ENCODE results near the gene FAR2. TPM values are rescaled to one million over a fixed set of nuclear protein-coding genes. Genes with fewer than 3 reads are reported as not detected.
"Not testable (repeated sequence)": the region's sequence is repeated elsewhere in the genome, so short reads cannot be mapped to it uniquely, and the experiment has no call there.

FAR2 gene
- total RNA-seq, 1 donor from 2014 or later: 12.5 TPM

DNA sequence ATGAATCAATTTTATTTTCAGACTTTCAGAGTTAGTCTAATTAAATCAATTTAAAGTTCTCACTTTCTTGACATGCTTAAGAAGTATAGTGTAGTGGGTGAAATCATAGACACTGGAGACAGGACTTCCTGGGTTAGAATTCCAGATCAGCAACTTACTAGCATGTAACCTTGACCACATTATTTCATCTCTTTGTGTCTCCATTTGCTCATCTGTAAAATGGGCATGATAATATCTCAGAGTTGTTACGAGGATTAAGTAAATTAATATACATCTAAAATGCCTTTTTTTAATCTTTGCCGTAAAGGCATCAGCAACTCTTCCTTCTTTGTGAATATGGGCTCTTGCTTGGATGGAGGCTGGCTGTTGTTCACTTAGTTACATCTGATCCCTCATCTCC lies 233.2 kb downstream of the FAR2 start:
- peaks cover 0 to 3% (median 0%) of the 10 kb centered on the region in 3 donors for H3K36me3 ChIP-seq (ENCODE audit: control insufficient read depth in 3 of 3, insufficient read depth in 3 of 3, low read length in 3 of 3)
- no peak overlapping the region for H3K9ac ChIP-seq (ENCODE audit: low read depth in 1 of 3, low read length in 3 of 3)
- H3K27me3 ChIP-seq (ENCODE audit: control insufficient read depth in 3 of 3, insufficient read depth in 3 of 3, low read length in 3 of 3): no peaks in the 10 kb centered on the region
- H3K27ac ChIP-seq (ENCODE audit: low read depth, low read length): no peak overlapping the region
- peaks cover 0 to 8% (median 6%) of the 10 kb centered on the region in 3 donors for H3K4me1 ChIP-seq (ENCODE audit: control insufficient read depth in 3 of 3, insufficient read depth in 3 of 3, low read length in 3 of 3)
- H3K9me3 ChIP-seq (ENCODE audit: control insufficient read depth in 3 of 3, low read length in 3 of 3): no peaks in the 10 kb centered on the region
- H3K4me3 ChIP-seq (ENCODE audit: low read length in 3 of 3): no peak overlapping the region

GRCh38 chr12:29385194-29385593 lies 236.1 kb downstream of the FAR2 start:
- not testable (repeated sequence) for H3K9ac ChIP-seq (ENCODE audit: low read depth in 1 of 3, low read length in 3 of 3); H3K27ac ChIP-seq (ENCODE audit: low read depth, low read length); H3K36me3 ChIP-seq (ENCODE audit: control insufficient read depth in 3 of 3, insufficient read depth in 3 of 3, low read length in 3 of 3); H3K4me1 ChIP-seq (ENCODE audit: control insufficient read depth in 3 of 3, insufficient read depth in 3 of 3, low read length in 3 of 3); H3K27me3 ChIP-seq (ENCODE audit: control insufficient read depth in 3 of 3, insufficient read depth in 3 of 3, low read length in 3 of 3); H3K9me3 ChIP-seq (ENCODE audit: control insufficient read depth in 3 of 3, low read length in 3 of 3); H3K4me3 ChIP-seq (ENCODE audit: low read length in 3 of 3)

Other genes with a start within 250 kb of the FAR2 start
- gene ERGIC2, start 231.9 kb downstream of the FAR2 start, total RNA-seq: 19.8 TPM